Measurements from ENCODE around the gene ANO6. TPM values are rescaled to one million over a fixed set of nuclear protein-coding genes. Genes with fewer than 3 reads are reported as not detected.

The ANO6 gene
- total and polyA plus RNA-seq, 4 donors = 18.6 to 52.3 (median 29.1) TPM

DNA sequence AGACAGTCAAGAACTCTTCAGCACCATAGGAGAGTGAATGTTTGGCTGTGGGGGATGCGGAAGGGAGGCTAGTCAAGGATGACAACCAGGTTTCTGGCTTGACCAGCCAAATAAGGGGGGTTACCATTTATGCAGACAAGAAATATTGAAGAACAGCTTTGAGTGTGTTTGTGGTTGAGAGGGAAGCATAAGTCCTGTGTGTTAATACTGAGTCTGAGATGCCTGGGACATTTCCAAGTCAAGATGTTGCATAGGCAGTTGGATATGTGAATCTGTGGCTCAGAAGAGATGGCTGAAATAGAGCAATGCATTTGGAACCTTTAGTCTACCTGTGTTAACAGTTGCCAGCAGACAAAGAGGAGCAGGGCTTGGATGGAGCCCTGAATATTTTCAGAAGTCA, 66.1 kb downstream of the ANO6 start:
- Histone ChIP-seq H3K4me3 (ENCODE audit: low read depth in 1 of 3, low read length in 3 of 3) (no peak overlapping the region), H3K4me1 (ENCODE audit: control insufficient read depth in 4 of 4, insufficient read depth in 4 of 4, low read length in 3 of 4) (peaks cover 0 to 30% (median 15%) of the 10 kb centered on the region in 4 donors), H3K9me3 (ENCODE audit: control insufficient read depth in 4 of 4, low read length in 3 of 4) (no peaks in the 10 kb centered on the region), H3K9ac (ENCODE audit: low read depth in 1 of 2, low read length in 2 of 2) (no peak overlapping the region), H3K27me3 (ENCODE audit: control insufficient read depth in 4 of 4, insufficient read depth in 4 of 4, low read length in 3 of 4) (no peaks in the 10 kb centered on the region), H3K27ac (ENCODE audit: low read depth in 1 of 2, low read length in 2 of 2) (no peak overlapping the region), H3K36me3 (ENCODE audit: control insufficient read depth in 4 of 4, insufficient read depth in 3 of 4, low read depth in 1 of 4, low read length in 3 of 4) (no peaks in the 10 kb centered on the region)
- 94% methylated on average over 1 of the region's 1 CpG for WGBS
- DNase-seq (ENCODE audit: low spot score) = no peak
- TF ChIP-seq, protein P1, sequence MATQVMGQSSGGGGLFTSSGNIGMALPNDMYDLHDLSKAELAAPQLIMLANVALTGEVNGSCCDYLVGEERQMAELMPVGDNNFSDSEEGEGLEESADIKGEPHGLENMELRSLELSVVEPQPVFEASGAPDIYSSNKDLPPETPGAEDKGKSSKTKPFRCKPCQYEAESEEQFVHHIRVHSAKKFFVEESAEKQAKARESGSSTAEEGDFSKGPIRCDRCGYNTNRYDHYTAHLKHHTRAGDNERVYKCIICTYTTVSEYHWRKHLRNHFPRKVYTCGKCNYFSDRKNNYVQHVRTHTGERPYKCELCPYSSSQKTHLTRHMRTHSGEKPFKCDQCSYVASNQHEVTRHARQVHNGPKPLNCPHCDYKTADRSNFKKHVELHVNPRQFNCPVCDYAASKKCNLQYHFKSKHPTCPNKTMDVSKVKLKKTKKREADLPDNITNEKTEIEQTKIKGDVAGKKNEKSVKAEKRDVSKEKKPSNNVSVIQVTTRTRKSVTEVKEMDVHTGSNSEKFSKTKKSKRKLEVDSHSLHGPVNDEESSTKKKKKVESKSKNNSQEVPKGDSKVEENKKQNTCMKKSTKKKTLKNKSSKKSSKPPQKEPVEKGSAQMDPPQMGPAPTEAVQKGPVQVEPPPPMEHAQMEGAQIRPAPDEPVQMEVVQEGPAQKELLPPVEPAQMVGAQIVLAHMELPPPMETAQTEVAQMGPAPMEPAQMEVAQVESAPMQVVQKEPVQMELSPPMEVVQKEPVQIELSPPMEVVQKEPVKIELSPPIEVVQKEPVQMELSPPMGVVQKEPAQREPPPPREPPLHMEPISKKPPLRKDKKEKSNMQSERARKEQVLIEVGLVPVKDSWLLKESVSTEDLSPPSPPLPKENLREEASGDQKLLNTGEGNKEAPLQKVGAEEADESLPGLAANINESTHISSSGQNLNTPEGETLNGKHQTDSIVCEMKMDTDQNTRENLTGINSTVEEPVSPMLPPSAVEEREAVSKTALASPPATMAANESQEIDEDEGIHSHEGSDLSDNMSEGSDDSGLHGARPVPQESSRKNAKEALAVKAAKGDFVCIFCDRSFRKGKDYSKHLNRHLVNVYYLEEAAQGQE (IDR thresholded peaks at IDR 0.05) = no peak
- TF ChIP-seq FOXA1 (IDR thresholded peaks at IDR 0.05) (no peak), YY1 (IDR thresholded peaks at IDR 0.05) (no peak), RXRA (IDR thresholded peaks at IDR 0.05) (no peak), ZBTB33 (IDR thresholded peaks at IDR 0.05) (no peak), CTCF (IDR thresholded peaks at IDR 0.05; ENCODE audit: low read depth, low read length, missing input control) (no peak), HNF4G (IDR thresholded peaks at IDR 0.05) (no peak), NR2F2 (IDR thresholded peaks at IDR 0.05) (no peak), JUND (IDR thresholded peaks at IDR 0.05) (no peak), EGR1 (IDR thresholded peaks at IDR 0.05; ENCODE audit: low read depth in 2 of 2) (no peak), FOXA2 (IDR thresholded peaks at IDR 0.05) (no peak)

GRCh38 chr12:45282411-45282810, 66.5 kb downstream of the ANO6 start:
- no peak overlapping the region for H3K27ac ChIP-seq (ENCODE audit: low read depth in 1 of 2, low read length in 2 of 2)
- no peaks in the 10 kb centered on the region for H3K36me3 ChIP-seq (ENCODE audit: control insufficient read depth in 4 of 4, insufficient read depth in 3 of 4, low read depth in 1 of 4, low read length in 3 of 4)
- H3K9me3 ChIP-seq (ENCODE audit: control insufficient read depth in 4 of 4, low read length in 3 of 4) = no peaks in the 10 kb centered on the region
- TF ChIP-seq HNF4A (conservative IDR thresholded peaks at IDR 0.05) = peak; percentile 98 to 99
- peak; percentile 44 for TF ChIP-seq FOXA2 (IDR thresholded peaks at IDR 0.05)
- peak in 1 of 2 donors; percentile 65 for TF ChIP-seq JUND (IDR thresholded peaks at IDR 0.05)
- TF ChIP-seq, protein P1 (IDR thresholded peaks at IDR 0.05) = no peak
- peak; percentile 49 to 80 for TF ChIP-seq RXRA (IDR thresholded peaks at IDR 0.05)
- peak; percentile 88 for TF ChIP-seq HNF4G (IDR thresholded peaks at IDR 0.05)
- TF ChIP-seq EGR1 (IDR thresholded peaks at IDR 0.05; ENCODE audit: low read depth in 2 of 2) = no peak
- TF ChIP-seq TAF1 (conservative IDR thresholded peaks at IDR 0.05) = no peak
- no peak for TF ChIP-seq FOXA1 (IDR thresholded peaks at IDR 0.05)
- TF ChIP-seq ZBTB33 (IDR thresholded peaks at IDR 0.05) = peak; percentile 38
- no peak for TF ChIP-seq GABPA (IDR thresholded peaks at IDR 0.05 in 1 of 2, conservative IDR thresholded peaks at IDR 0.05 in 1 of 2)
- peak; percentile 19 to 24 for TF ChIP-seq RAD21 (IDR thresholded peaks at IDR 0.05)
- TF ChIP-seq ATF3 (IDR thresholded peaks at IDR 0.05) = no peak
- TF ChIP-seq YY1 (IDR thresholded peaks at IDR 0.05) = peak; percentile 70
- TF ChIP-seq MAX (IDR thresholded peaks at IDR 0.05) = peak; percentile 65
- no peak for TF ChIP-seq SP1 (IDR thresholded peaks at IDR 0.05)
- no peak overlapping the region for H3K4me3 ChIP-seq (ENCODE audit: low read depth in 1 of 3, low read length in 3 of 3)
- DNase-seq (ENCODE audit: low spot score) = no peak
- H3K9ac ChIP-seq (ENCODE audit: low read depth in 1 of 2, low read length in 2 of 2) = no peak overlapping the region
- no peaks in the 10 kb centered on the region for H3K27me3 ChIP-seq (ENCODE audit: control insufficient read depth in 4 of 4, insufficient read depth in 4 of 4, low read length in 3 of 4)
- H3K4me1 ChIP-seq (ENCODE audit: control insufficient read depth in 4 of 4, insufficient read depth in 4 of 4, low read length in 3 of 4) = peaks cover 0 to 30% (median 15%) of the 10 kb centered on the region in 4 donors
- WGBS = 60% methylated on average over 4 of the region's 4 CpGs

Measured in liver (tissue), 9 donors.